Activated naive CD4-positive, alpha-beta T cell treated with anti-CD3 and anti-CD28 coated beads, Interleukin-2, amount 50 U/mL, for 24 hours (primary cell): Measurements from ENCODE around the gene CRTC3.
"Not testable (repeated sequence)": the region's sequence is repeated elsewhere in the genome, so short reads cannot be mapped to it uniquely, and the experiment has no call there.

ENCODE experiments used
- H3K27ac Mint-ChIP-seq: one replicate; pipeline ENCODE4 v1.8.0; 2021; ENCODE audit warnings: mild to moderate bottlenecking, mixed read lengths
- H3K27me3 Mint-ChIP-seq: one replicate; pipeline ENCODE4 v1.8.0; 2021; ENCODE audit warnings: mixed read lengths
- H3K36me3 Mint-ChIP-seq: one replicate; pipeline ENCODE4 v1.8.0; 2021; ENCODE audit warnings: mixed read lengths
- H3K4me1 Mint-ChIP-seq: one replicate; pipeline ENCODE4 v1.8.0; 2021; ENCODE audit warnings: mixed read lengths
- H3K4me3 Mint-ChIP-seq: one replicate; pipeline ENCODE4 v1.8.0; 2021; ENCODE audit warnings: mild to moderate bottlenecking, mixed read lengths
- H3K9me3 Mint-ChIP-seq: one replicate; pipeline ENCODE4 v1.8.0; 2021; ENCODE audit warnings: mixed read lengths

Gene CRTC3

DNA sequence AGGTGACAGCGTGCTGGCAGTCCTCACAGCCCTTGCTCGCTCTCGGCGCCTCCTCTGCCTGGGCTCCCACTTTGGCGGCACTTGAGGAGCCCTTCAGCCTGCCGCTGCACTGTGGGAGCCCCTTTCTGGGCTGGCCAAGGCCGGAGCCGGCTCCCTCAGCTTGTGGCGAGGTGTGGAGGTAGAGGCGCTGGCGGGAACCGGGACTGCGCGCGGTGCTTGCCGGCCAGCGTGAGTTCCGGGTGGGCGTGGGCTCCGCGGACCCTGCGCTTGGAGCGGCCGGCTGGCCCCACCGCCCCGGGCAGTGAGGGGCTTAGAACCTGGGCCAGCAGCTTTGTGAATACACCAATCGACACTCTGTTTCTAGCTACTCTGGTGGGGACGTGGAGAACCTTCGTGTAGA is 18.9 kb upstream of the CRTC3 start:
- not testable (repeated sequence) for H3K27me3 Mint-ChIP-seq, H3K9me3 Mint-ChIP-seq, H3K36me3 Mint-ChIP-seq, H3K27ac Mint-ChIP-seq
- peak overlapping the region; percentile 85 for H3K4me3 Mint-ChIP-seq
- H3K4me1 Mint-ChIP-seq = peaks cover 23% of the 10 kb centered on the region

DNA sequence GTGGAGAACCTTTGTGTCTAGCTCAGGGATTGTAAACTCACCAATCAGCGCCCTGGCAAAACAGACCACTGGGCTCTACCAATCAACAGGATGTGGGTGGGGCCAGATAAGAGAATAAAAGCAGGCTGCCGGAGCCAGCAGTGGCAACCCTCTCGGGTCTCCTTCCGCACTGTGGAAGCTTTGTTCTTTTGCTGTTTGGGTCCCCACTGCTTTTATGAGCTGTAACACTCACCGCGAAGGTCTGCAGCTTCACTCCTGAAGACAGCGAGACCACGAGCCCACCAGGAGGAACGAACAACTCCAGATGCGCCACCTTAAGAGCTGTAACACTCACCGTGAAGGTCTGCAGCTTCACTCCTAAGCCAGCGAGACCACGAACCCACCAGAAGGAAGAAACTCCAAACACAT is 18.5 kb upstream of the CRTC3 start:
- H3K4me1 Mint-ChIP-seq = peaks cover 23% of the 10 kb centered on the region
- H3K27me3 Mint-ChIP-seq, H3K36me3 Mint-ChIP-seq, H3K9me3 Mint-ChIP-seq: not testable (repeated sequence)
- peak overlapping the region; percentile 85 for H3K4me3 Mint-ChIP-seq
- peak overlapping the region; percentile 5 for H3K27ac Mint-ChIP-seq

DNA sequence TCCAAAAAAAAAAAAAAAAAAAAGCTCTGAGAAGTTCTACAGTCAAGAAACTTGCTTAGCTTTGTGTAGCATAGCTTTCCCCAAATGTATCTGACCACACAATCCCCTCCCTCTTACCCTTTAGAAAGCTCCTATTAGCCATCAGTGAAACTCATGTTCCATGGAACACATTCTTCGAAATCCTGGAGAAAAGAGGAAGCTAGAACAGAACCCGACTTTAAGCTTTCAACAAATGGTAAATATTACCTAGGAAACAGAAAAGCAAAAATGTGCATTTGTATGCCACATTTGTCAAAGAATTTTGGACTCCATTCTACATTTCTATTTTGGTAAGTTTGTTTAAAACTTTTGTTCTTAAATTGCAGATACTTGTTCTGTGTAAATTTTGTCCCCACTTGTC is 17.4 kb upstream of the CRTC3 start:
- Mint-ChIP-seq H3K36me3 (no peaks in the 10 kb centered on the region), H3K4me3 (no peak overlapping the region), H3K9me3 (no peaks in the 10 kb centered on the region), H3K4me1 (peaks cover 23% of the 10 kb centered on the region), H3K27me3 (no peaks in the 10 kb centered on the region), H3K27ac (no peak overlapping the region)

- no peaks in the 10 kb centered on the region for H3K36me3 Mint-ChIP-seq
- H3K4me3 Mint-ChIP-seq = no peak overlapping the region
- H3K27ac Mint-ChIP-seq = no peak overlapping the region
Observed at GRCh38 chr15:90512981-90513380, 16.7 kb upstream of the CRTC3 start.

GRCh38 chr15:90513448-90513847 is 16.3 kb upstream of the CRTC3 start:
- Mint-ChIP-seq H3K27me3 (no peaks in the 10 kb centered on the region), H3K4me3 (no peak overlapping the region), H3K4me1 (peaks cover 23% of the 10 kb centered on the region), H3K36me3 (no peaks in the 10 kb centered on the region), H3K9me3 (no peaks in the 10 kb centered on the region), H3K27ac (no peak overlapping the region)

More at GRCh38 chr15:90512981-90513380, 16.7 kb upstream of the CRTC3 start:
- peaks cover 23% of the 10 kb centered on the region for H3K4me1 Mint-ChIP-seq
- H3K9me3 Mint-ChIP-seq = no peaks in the 10 kb centered on the region
- no peaks in the 10 kb centered on the region for H3K27me3 Mint-ChIP-seq

DNA sequence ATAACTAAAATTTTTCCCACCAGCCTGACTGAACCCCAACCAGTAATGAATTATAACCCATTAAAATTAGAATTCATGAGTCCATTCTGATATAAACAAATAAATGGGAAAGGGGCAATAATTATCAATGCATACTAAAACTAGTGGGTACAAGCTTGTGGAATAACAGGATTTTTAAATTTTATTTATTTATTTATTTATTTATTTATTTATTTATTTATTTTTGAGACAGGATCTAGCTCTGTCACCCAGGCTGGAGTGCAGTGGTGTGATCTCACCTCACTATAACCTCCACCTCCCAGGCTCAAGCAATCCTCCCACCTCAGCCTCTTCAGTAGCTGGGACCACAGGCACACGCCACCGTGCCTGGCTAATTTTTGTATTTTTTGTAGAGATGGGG is 15.8 kb upstream of the CRTC3 start:
- not testable (repeated sequence) for H3K4me3 Mint-ChIP-seq, H3K27ac Mint-ChIP-seq, H3K27me3 Mint-ChIP-seq, H3K9me3 Mint-ChIP-seq, H3K36me3 Mint-ChIP-seq
- H3K4me1 Mint-ChIP-seq = peaks cover 23% of the 10 kb centered on the region

DNA sequence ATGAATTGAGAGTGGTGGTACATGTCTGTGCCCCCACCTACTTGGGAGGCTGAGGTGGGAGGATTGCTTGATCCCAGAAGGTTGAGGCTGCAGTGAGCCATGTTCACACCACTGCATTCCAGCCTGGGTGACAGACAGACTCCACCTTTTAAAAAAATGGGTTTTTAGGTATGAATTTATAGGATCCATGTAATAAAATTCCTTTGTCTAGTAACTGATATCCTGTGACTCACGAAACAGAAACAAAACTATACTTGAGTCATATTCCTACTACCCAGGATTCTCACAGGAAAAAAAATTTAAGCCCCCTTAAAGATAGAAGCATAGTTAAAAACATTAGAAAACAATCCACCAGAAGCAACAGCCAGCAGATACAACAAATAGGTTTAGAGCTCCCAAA is 10.0 kb upstream of the CRTC3 start:
- Mint-ChIP-seq H3K36me3 (no peaks in the 10 kb centered on the region), H3K4me1 (no peaks in the 10 kb centered on the region), H3K27ac (no peak overlapping the region)

DNA sequence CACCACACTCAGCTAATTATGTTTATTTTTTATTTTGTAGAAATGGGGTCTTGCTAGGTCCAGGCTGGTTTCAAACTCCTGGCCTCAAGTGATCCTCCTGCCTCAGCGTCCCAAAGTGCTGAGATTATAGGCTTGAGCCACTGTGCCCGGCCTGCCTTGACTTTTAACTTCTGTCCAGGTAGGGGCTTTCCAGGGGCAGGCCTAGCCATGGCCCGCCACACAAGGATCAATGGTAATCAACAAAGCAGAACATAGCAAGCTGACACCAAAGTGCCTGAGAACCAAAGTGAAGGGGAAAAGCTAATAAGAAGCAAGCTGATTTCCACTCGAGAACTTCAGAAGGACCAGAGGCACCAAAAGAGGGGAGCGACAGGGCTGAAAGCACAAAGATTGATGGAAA is 9.4 kb upstream of the CRTC3 start:
- Mint-ChIP-seq H3K27ac (no peak overlapping the region), H3K27me3 (no peaks in the 10 kb centered on the region), H3K9me3 (no peaks in the 10 kb centered on the region), H3K36me3 (no peaks in the 10 kb centered on the region), H3K4me3 (no peak overlapping the region), H3K4me1 (no peaks in the 10 kb centered on the region)

More for the DNA sequence above, 10.0 kb upstream of the CRTC3 start:
- H3K9me3 Mint-ChIP-seq = no peaks in the 10 kb centered on the region
- no peaks in the 10 kb centered on the region for H3K27me3 Mint-ChIP-seq
- H3K4me3 Mint-ChIP-seq = no peak overlapping the region

DNA sequence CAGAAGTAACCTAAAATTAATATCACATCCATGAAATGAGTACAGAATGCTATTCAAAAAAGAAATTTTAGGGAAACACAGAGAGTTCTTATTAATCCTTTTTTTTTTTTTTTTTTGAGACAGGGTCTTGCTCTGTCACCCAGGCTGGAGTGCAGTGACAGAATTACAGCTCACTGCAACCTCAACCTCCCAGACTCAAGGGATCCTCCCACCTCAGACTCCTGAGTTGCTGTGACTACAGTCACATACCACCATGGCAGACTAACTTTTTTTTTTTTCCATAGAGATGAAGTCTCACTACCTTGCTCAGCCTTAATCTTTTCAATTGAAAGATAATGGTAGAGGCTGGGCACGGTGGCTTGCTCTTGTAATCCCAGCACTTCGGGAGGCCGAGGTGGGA is 6.3 kb upstream of the CRTC3 start:
- Mint-ChIP-seq H3K27ac (no peak overlapping the region), H3K4me1 (peaks cover 2% of the 10 kb centered on the region), H3K9me3 (no peaks in the 10 kb centered on the region), H3K4me3 (no peak overlapping the region), H3K36me3 (no peaks in the 10 kb centered on the region), H3K27me3 (no peaks in the 10 kb centered on the region)

GRCh38 chr15:90524018-90524803 is 5.5 kb upstream of the CRTC3 start:
- H3K36me3 Mint-ChIP-seq, H3K4me3 Mint-ChIP-seq, H3K4me1 Mint-ChIP-seq, H3K27me3 Mint-ChIP-seq, H3K9me3 Mint-ChIP-seq: not testable (repeated sequence)
- H3K27ac Mint-ChIP-seq = peak overlapping the region; percentile 35

- H3K27me3 Mint-ChIP-seq = no peaks in the 10 kb centered on the region
- no peaks in the 10 kb centered on the region for H3K9me3 Mint-ChIP-seq
- peak overlapping the region; percentile 92 for H3K27ac Mint-ChIP-seq
- H3K36me3 Mint-ChIP-seq = peaks cover 2% of the 10 kb centered on the region
- peaks cover 40% of the 10 kb centered on the region for H3K4me1 Mint-ChIP-seq
- H3K4me3 Mint-ChIP-seq = peak overlapping the region; percentile 92
Observed at GRCh38 chr15:90529011-90529370, 732 bp upstream of the CRTC3 start.

DNA sequence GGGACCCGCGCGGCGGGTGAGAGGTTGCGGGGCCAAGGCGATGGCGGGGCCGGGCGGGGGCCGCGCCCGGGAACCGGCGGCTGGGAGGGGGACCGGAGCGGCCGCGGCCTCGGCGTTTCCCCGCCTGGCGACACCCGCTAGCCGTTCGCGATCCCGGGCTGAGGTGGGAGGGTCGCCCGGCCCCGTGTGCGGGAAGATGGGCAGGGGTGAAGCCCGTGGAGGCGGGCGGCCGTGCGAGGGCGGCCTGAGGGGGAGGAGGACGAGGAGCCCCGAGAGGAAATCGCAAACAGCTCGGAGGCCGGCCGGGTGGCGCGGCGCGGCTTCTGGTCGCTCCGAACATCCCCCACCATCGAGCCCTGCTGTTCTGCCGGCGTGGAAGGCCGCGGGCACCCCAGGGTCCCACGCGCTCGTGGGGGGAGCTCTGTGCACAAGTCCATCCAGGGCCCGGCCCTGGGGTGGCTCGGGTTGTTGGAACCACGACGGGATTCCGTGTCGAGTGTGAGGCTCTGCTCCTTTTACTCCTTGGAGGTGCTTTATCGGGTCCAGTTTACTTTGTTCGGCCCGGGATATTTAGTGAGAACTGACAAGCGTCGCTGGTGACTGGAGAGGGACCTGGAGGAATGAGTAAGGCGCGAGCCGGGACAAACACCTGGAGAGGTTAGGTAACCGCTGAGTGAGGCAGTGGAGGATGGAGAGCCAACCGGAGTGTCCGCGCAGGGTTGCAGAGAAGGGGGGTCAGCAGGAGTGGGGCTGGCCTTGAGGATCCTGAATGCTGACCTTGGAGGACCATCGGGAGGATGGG is 728 bp downstream of the CRTC3 start:
- no peaks in the 10 kb centered on the region for H3K9me3 Mint-ChIP-seq
- peak overlapping the region; percentile 97 for H3K27ac Mint-ChIP-seq
- H3K36me3 Mint-ChIP-seq = peaks cover 2% of the 10 kb centered on the region
- H3K27me3 Mint-ChIP-seq = no peaks in the 10 kb centered on the region
- H3K4me3 Mint-ChIP-seq = peak overlapping the region; percentile 95
- H3K4me1 Mint-ChIP-seq = peaks cover 54% of the 10 kb centered on the region

DNA sequence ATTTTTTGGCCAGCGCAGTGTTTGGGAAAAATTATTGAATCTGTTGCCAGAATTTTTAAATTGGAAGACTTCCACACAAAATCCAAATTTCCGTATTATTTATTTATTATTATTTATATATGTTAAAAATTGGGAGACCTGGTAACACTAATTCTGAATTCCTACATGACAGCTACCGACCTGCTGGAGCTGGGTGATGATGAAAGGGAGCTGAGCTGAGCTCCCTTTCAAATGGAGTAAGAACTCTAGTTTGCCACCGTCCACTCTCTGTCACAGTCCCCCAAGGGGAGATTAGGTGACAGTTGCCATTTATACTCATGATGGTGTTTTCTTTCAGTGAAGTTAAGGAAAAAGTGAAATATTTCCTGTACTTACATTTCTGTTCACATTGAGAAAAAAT is 1.4 kb downstream of the CRTC3 start:
- H3K27ac Mint-ChIP-seq = peak overlapping the region; percentile 97
- H3K36me3 Mint-ChIP-seq = peaks cover 2% of the 10 kb centered on the region
- peaks cover 61% of the 10 kb centered on the region for H3K4me1 Mint-ChIP-seq
- no peaks in the 10 kb centered on the region for H3K9me3 Mint-ChIP-seq
- H3K27me3 Mint-ChIP-seq = no peaks in the 10 kb centered on the region
- peak overlapping the region; percentile 95 for H3K4me3 Mint-ChIP-seq

- Mint-ChIP-seq H3K9me3 (no peaks in the 10 kb centered on the region), H3K27me3 (no peaks in the 10 kb centered on the region), H3K4me1 (peaks cover 92% of the 10 kb centered on the region), H3K36me3 (peaks cover 12% of the 10 kb centered on the region), H3K27ac (peak overlapping the region; percentile 63), H3K4me3 (no peak overlapping the region)
Observed at GRCh38 chr15:90535254-90535653, 5.5 kb downstream of the CRTC3 start.

GRCh38 chr15:90539789-90540188 is 10.1 kb downstream of the CRTC3 start:
- peak overlapping the region; percentile 84 for H3K27ac Mint-ChIP-seq
- H3K9me3 Mint-ChIP-seq = no peaks in the 10 kb centered on the region
- peaks cover 89% of the 10 kb centered on the region for H3K4me1 Mint-ChIP-seq
- peak overlapping the region; percentile 82 for H3K4me3 Mint-ChIP-seq
- peaks cover 10% of the 10 kb centered on the region for H3K36me3 Mint-ChIP-seq
- H3K27me3 Mint-ChIP-seq = no peaks in the 10 kb centered on the region

DNA sequence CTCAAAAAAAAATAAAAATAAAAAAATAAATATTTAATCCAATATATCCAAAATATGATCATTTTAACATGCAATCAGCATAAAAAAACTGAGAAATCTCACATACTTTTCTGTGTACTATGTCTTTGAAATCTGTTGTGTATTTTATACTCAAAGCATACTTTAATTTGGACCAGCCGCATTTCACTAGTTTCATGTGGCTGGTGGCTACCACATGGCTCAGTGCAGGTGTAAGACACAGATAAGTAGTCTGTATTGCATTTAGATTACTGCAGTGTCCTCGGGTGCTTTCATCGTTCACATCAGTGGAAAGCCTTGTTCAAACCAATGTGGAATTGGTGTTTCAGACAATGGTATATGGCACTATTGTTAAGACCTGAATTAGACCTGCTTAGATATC is 11.0 kb downstream of the CRTC3 start:
- Mint-ChIP-seq H3K27me3 (no peaks in the 10 kb centered on the region), H3K4me3 (peak overlapping the region; percentile 23), H3K4me1 (peaks cover 88% of the 10 kb centered on the region), H3K9me3 (no peaks in the 10 kb centered on the region), H3K36me3 (peaks cover 13% of the 10 kb centered on the region), H3K27ac (peak overlapping the region; percentile 12)
